ENCODE data around the gene ZNF337.

- TF ChIP-seq, protein P1, sequence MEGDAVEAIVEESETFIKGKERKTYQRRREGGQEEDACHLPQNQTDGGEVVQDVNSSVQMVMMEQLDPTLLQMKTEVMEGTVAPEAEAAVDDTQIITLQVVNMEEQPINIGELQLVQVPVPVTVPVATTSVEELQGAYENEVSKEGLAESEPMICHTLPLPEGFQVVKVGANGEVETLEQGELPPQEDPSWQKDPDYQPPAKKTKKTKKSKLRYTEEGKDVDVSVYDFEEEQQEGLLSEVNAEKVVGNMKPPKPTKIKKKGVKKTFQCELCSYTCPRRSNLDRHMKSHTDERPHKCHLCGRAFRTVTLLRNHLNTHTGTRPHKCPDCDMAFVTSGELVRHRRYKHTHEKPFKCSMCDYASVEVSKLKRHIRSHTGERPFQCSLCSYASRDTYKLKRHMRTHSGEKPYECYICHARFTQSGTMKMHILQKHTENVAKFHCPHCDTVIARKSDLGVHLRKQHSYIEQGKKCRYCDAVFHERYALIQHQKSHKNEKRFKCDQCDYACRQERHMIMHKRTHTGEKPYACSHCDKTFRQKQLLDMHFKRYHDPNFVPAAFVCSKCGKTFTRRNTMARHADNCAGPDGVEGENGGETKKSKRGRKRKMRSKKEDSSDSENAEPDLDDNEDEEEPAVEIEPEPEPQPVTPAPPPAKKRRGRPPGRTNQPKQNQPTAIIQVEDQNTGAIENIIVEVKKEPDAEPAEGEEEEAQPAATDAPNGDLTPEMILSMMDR (IDR thresholded peaks at IDR 0.05; ENCODE audit: low read depth, low read length), result no peak
- no peak for TF ChIP-seq MYC (IDR thresholded peaks at IDR 0.05; ENCODE audit: low read depth, low read length)
- no peak for TF ChIP-seq MAX (IDR thresholded peaks at IDR 0.05; ENCODE audit: low read depth, low read length)
- TF ChIP-seq POLR2A (IDR thresholded peaks at IDR 0.05; ENCODE audit: extremely low read depth, insufficient read length), result no peak
These were observed 10.3 kb downstream of the ZNF337 start for GRCh38 chr20:25686081-25687067.

Measured in NB4 (cell line).